Left renal pelvis (tissue), 4 donors: Measurements from ENCODE around the gene APLP1. TPM values are rescaled to one million over a fixed set of nuclear protein-coding genes. Genes with fewer than 3 reads are reported as not detected.
"Not testable (repeated sequence)": the region's sequence is repeated elsewhere in the genome, so short reads cannot be mapped to it uniquely, and the experiment has no call there.

Source experiments
- DNase-seq, 4 donors: peaks; one replicate each; pipeline ENCODE4 v3.0.0-alpha.2; 2013; ENCODE audit warnings: low read depth in 4 of 4, low spot score in 3 of 4
- polyA plus RNA-seq, 4 donors: library from polyadenylated mRNA; unstranded; fragments of 120-200 nt; gene quantifications; one replicate each; pipeline ENCODE4 v1.2.1, GENCODE V29; 2013; ENCODE audit not compliant: insufficient read length in 4 of 4

Gene APLP1
- polyA plus RNA-seq, 4 donors: 23.6 to 48.5 (median 31.7) TPM

DNA sequence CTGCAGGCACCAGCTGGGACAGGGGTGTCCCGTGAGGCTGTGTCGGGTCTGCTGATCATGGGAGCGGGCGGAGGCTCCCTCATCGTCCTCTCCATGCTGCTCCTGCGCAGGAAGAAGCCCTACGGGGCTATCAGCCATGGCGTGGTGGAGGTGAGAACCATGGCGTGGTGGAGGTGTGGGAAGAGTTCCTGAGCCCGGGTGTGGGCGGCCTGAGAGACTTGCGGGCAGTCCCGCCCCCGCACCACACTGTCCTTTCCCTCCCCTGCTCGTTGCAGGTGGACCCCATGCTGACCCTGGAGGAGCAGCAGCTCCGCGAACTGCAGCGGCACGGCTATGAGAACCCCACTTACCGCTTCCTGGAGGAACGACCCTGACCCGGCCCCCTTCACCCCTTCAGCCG is 10.7 kb downstream of the APLP1 start:
- no peak for DNase-seq

DNA sequence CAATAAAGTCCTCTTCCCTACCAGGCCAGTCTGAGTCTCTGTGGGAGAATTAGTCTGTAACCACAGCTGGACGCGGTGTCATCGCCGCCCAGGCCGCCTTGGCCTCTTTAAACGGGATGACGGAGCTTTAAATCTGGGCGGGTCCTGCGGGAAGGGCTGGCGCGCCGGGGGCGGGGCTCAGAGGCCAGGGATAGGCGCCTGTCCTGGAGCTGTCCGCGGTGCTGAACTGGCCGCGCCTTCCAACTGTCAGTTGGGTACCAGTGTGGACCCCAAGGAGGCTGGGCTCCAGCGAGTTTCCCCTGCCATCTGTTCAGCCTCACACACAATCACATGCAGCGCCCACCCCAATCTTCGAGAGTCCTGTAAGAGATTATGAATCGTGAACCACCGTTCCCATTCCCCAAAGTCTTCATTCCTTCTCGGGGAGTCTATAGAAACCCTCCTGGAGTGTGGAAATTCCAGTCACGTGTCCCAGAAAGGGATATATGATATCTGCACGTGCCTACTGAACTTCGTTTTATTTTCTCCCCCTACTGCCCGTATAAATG is 11.5 kb downstream of the APLP1 start:
- peak in 1 of 4 donors; percentile 74 for DNase-seq

DNA sequence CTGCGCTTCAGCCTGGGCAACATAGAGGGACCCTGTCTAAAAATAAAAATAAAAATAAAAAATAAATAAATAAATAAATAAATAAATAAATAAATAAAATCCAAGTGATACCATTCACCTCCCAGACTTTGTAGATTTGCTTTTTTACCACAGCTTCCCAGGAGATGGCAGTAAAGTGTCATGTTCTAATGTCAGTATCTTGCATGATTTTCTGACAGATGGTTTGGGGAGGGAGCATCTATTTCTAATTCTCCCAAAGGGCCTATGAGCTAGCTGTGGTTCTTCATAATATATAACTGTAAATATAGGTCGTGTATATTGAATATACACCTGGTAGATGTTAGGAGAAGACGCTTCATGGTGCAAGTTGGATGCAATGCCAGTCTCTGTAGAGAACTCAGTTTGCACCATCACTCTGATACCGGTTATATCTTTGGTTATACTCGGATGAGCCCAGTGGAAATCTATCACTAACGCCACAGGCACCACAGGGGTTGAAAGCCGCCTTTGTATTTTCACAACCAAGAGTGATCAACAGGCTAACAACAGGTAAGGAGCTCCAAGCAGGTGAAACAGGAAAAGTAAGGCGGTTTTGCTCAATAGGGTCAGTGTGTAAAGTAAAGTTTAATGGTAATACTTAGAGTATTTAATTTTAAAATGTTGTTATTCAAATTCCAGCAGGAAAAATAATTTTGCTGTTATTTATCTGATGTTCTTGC is 13.9 kb downstream of the APLP1 start:
- no peak for DNase-seq

DNA sequence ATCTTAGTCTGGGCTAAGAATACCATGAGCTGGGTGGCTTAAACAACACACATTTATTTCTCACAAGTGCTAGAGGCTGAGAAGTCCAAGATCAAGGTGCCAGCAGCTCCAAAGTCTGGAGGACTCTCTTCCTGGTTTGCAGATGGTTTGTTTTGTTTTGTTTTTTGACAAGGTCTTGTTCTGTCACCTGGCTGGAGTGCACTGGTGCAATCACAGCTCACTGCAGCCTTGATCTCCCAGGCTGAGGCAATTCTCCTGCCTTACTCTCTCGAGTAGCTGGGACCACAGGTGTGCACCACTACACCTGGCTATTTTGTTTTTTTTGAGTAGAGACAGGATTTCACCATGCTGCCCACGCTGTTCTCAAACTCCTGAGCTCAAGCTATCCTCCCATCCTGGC is 15.5 kb downstream of the APLP1 start:
- DNase-seq: no peak

DNA sequence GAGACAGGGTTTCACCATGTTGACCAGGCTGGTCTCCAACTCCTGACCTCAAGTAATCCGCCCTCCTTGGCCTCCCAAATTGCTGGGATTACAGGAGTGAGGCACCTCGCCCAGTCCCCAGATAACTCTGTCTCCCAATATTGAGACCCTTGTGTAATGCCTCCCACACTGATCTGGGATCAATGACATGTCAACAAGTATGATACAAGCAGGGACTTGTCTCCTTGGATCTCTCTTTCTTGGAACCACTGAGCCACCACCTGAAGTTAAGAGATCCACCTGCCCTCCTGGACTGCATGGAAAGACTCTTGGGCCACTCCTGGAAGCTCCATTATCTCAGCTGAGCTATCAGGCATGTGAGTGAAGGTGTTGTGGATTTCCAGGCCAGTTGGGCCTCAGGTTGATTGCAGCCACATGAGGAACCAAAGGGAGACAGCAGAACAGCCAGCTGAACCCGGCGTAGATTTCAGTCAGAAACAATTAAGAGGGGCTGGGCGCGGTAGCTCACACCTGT is 16.9 kb downstream of the APLP1 start:
- DNase-seq: no peak

DNA sequence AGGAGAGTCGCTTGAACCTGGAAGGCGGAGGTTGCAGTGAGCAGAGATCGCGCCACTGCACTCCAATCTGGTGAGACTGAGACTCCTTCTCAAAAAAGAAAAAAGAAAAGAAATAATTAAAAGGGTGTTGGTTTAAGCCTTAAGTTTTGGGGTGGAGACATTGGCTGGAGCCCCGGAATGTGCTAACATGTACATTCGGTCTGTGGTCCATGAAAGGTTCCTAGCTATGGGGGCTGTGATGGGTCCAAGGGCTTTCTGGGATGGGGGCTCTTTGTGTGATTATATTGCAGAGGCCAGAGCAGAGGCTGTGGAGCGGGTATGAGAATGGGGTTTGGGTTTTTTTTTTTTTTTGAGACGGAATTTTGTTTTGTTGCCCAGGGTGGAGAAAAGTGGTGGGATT is 17.5 kb downstream of the APLP1 start:
- no peak for DNase-seq

DNA sequence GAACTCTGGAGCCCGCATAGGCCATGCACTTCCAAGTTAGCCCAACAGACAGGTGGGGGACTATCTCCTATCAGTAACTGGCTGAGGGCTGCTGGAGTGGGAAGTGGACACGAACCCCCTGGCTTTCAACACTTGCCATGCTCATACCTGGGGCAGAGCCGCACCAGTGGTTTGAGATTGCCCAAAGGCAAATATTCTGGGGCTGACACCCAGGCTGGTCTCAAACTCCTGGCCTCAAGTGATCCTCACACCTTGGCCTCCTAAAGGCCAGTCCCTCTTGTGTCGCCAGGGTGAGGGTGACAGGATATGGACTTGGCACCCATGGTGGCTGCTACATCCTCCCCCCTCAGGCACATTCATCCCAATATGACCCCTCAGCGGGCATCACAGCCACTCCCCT is 18.8 kb downstream of the APLP1 start:
- no peak for DNase-seq

DNA sequence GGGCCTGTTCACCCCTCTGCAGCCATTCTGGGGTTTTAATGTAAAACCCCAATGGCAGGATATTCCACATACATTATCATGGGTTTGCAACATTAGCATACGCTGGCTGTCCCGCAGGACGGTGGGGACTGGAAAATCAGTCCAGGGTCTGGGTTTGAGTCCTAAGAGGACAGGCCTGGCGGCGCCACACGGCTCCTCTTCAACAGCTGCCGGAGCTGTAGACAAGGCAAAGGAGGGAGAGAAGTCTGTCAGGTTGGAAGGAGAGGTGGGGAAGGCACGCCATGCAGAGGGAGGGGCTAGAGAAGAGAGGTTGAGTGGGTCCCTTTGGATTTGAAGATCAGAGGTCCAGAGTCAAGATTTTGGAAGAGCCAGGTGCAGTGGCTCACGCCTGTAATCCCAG is 20.0 kb downstream of the APLP1 start:
- DNase-seq: no peak

DNA sequence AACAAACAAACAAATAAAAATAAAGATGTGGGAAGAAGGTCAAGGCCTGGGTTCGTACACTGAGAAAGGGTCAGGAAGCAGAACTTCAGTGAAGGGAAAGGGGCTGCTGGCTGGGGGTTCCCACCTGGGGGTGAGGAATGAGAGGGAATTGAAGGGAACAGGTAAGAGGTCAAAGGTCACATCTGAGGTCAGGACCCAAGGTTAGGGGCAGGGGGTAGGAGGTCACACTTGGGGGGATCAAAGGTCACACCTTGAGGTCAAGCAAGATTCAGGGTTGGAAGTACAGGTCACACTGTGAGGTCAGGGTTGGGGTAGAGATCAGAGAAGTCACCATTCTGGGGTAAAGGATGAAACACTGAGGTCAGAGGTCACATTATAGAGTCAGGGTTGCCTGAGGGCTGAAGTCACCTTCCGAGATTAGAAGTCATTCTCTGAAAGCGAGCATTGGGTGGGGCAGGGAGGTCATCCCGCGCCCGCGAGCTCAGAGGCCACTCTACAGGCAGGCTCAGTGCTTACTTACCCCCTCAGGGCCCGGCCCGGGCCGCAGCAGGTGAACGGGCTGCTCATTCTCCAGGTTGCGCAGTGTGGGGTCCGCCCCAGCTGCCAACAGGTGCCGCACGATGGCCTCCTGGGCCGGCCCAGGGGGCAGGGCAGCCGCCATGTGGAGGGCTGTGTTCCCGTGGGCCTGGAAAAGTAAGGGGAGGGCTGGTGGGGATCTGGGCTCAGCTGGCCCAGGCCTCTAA is 21.2 kb downstream of the APLP1 start:
- DNase-seq: no peak

DNA sequence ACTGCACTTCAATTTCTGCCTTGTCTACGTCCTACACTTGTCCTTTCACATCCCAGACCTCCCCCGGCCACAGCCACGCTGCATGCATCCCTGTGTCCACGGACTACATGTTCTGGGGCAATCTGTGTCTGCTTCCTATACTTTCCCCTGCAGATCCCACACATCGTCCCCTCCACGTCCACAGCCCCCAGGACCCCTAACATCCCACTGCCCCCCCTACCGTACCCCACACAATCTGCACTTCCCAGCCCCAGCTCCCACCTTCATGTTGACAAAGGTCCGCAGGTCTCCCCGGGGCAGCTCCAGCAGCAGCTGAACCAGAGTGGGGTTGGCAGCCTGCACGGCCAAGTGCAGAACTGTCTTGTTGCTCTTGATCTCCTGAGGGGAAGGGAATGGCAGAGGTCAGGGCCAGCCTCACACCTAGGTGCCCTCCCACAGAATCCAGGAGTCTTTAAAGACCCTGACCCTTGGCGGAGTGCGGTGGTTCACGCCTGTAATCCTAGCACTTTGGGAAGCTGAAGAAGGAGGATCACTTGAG is 21.8 kb downstream of the APLP1 start:
- no peak for DNase-seq

DNA sequence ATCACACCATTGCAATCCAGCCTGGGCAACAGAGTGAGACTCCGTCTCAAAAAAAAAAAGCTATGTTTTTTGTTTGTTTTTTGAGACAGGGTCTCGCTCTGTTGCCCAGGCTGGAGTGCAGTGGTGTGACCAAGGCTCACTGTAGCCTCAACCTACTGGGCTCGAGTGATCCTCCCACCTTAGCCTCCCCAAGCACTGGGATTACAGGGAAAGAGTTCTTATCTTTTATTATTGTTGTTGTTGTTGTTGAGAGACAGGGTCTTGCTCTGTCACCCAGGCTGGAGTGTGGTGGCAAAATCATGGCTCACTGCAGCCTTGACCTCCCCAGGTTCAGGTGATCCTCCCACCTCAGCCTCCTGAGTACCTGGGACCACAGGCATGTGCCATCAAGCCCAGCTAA is 23.4 kb downstream of the APLP1 start:
- not testable (repeated sequence) for DNase-seq

DNA sequence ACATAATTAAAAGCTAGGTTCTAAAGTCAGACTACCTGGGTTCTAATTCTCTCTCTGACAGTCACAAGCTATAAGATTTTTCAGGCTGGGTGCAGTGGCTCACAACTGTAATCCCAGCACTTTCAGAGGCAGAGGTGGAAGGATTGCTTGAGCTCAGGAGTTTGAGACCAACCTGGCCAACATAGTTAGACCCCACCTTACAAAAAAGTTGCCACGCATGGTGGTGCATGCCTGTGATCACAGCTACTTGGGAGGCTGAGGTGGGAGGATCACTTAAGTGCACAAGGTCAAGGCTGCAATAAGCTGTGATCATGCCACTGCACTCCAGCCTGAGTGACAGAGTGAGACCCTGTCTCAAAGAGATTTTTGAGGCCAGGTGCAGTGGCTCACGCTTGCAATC is 26.0 kb downstream of the APLP1 start:
- DNase-seq: no peak

DNA sequence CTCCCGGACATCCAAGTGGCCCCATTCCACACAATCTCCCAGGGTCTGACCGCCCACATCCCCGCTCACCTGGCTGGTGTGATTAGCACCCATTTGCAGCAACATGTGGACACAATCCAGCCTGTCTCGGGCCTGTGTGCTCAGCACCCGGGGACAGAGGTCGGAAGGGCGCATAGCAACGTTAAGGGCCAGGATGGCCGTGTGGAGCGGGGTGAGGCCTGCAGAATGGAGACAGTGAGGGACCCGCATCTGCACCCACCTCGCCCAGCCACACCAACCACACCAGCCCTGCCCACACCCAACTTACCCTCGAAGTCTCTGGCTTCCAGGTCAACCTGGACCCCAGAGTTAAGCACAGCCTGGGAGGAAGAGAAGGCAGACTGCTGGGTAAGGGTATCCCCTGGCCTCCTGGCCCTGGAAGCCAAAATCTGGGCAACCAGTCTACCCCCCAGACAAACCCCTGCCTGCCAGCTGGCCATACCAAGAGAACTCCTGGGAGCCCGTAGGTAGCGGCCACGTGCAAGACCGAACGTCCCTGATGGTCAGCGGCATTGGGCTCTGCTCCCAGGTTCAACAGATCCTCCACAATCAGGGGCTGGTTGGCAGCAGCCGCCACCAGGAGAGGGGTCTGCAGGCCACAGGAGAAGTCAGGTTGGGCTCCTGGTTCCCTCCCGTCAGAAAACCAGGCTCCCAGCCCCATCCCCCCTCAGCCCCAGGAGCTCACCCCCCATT is 27.7 kb downstream of the APLP1 start:
- no peak for DNase-seq

DNA sequence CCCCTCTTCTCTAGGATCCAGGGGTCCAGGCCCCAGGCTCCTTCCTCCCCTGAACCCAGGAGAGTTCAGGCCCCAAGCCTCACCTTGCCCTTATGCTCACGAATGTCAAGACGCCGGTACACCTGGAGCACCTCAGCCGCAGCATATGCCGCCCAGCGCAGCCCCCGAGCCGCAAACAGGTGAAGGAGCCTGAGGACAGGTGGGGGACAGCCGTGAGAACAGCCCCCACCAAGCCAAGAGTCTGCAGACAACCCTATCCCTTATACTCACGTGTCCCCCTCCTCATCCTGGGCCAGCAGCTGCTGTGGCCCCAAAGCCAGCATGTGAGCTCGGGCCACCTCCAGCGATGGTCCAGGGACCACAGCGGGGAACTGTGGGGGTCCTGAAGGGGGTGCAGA is 28.3 kb downstream of the APLP1 start:
- no peak for DNase-seq

DNA sequence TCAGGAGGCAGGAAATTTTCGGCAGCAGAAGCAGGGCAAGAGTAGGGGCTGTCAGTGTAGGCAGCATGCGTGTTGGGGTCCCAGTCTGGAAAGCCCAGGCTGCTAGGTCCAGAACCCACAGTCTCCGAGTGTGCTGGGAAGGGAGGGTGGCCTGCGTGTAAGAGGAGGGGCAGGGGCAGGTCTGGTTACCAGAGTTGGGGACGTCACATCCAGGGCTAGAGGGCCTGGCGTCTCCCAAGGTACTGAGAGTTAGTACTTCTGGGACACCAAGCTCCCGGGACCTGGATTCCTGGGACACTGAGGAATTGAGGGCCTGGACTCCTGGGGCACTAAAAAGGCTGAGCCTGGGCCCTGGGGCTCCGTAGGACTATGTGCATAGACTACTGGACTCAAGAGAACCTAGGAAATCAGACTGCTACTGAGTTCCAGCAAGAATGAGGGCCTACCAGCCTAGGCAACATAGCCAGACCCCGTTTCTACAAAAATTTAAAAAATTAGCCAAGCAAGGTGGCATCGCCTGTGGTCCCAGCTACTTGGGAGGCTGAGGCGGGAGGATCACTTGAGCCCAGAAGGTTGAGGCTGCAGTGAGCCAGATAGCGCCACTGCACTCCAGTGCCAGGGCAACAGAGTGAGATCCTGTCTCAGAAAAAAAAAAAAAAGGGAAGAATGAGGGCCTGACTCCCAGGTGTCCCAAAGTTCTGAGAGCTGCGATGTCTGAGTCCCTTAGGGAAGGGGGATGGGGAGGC is 29.5 kb downstream of the APLP1 start:
- DNase-seq: no peak

DNA sequence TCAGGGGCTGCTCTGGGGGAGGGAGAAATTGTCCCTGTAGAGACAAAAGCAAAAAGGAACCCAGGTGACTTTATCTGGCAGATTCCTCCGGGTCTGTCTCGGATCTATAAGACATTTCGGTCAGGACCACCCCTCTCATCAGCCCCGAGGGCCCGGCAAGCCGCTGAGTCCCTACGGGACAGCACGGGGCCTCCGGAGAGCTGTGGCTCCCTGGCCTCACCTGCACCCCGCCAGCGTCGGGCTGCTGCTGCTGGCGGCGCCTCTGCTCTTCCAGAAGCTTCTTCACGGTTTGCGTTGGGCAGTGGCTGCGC is 30.1 kb downstream of the APLP1 start:
- no peak for DNase-seq

DNA sequence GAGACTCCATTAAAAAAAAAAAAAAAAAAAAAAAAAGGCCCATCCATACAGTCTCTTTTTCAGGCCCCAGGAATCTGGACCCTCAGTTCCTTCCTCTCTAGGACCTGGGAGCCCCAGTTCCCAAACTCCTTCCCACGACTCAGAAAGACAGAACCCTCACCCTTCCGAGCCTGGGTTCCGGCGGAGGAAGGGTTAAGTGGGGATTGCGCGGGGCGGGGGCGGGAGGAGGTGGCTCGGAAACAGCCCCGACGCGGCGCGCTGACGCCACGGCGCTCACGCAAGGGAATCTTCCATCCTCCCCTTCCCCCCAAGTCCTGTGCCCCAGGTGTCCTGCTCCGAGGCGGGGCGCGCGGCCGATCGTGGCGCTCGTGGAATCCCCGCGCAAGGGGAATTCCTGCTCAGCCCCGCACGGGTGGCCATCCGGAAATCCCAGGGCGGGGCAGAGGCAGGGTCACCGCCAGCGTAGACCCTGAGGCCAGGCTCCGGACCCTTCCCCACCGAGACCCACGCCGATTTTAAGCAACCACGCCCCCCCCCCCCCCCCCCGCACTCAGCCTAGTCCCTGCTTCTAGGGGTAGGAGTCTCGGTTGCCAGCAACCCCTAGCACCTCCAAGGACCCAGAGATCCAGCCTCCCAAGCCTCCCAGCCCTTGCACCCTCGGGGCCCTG is 31.3 kb downstream of the APLP1 start:
- DNase-seq: no peak

DNA sequence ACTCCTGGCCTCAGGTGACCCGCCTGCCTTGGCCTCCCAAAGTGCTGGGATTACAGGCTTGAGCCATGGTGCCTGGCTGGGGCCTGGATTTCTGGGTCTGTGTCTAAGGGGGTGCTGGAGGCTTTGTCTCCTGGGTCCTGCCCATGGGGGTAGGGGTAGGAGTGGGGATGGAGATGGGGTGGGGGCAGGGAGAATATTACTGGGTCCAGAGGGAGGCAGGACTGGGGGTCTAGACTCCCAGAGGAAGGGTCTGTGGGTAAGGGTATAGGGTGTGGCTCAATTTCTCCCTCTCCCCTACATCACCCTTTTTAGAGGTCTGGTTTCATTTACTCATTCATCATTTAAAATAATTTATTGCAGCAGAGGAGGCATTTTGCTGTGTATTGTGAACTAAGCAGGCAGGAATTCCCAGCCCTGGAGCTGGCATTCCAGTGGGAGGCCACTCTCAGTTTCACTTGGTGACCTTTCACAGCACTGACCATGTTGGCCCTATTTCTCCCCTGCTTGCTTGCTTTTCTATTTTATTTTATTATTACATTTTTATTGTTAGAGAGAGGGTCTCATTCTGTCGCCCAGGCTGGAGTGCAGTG is 32.8 kb downstream of the APLP1 start:
- DNase-seq: no peak

DNA sequence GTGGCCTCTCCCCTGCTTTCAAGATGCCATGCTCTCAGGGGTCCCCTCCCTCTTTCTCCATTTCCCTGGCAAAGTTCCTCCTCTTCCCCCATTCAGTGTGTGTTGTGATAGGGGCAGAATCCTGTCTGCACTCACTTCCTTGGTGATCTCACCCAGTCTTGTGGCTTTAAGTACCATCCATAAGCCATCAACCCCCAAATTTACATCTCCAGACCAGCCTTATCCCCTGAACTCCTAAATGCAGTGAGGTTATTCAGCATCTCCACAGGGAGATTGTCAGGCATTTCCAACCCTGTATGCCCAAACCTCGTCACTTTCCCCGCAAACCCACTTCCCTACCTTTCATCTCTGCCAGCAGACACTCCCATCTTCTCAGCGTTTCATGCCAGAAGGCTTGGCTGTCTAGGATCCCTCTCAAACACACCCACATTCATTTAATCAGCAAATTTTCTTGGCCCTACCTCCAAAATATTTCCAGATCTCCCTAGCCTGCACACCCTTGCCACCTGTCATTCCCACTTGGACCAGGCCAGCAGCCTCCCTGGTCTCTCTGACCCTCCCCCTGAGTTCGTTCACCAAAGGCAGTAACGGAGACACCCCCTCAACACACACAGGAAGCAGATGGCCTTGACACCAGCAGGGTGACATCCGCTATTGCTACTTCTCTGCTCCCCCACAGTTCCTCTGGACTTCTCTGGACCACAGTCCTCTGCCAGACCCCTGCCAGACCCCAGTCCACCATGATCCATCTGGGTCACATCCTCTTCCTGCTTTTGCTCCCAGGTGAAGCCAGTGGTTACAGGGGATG is 33.7 kb downstream of the APLP1 start, which contains the start of gene HCST:
Gene HCST, plus strand, starts transcription at position 676 of the 808 bp plus-strand sequence. Its CDS starts 65 bp downstream, at position 741.
- DNase-seq: no peak
